HG03571 (cell line): ENCODE results near the gene KANSL1.

ENCODE experiments used
- ATAC-seq: cut with Tn5 transposase; IDR thresholded peaks from one replicate; pipeline ENCODE4 v1.9.1; 2021; ENCODE audit not compliant: unreplicated experiment

KANSL1 gene

DNA sequence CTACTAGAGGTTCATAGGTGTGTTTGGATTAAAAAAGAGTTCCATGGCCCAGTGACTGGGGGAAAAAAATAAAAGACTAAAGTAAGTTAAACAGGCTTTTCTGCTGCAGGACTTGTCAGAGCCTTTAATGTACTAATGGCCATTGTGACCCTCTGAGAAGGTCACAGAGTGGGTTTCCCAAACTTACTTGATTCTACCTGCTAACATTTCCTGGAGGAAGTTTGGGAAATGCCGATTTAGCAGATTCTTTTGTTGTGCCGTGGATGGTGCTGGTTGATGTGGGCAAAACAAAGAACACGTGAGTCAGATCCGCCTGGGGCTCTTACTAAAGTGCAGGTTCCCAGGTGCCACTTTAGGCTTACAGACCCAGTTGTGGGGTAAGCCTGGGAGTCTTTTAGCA, 207.8 kb downstream of the KANSL1 start:
- no peak for ATAC-seq

DNA sequence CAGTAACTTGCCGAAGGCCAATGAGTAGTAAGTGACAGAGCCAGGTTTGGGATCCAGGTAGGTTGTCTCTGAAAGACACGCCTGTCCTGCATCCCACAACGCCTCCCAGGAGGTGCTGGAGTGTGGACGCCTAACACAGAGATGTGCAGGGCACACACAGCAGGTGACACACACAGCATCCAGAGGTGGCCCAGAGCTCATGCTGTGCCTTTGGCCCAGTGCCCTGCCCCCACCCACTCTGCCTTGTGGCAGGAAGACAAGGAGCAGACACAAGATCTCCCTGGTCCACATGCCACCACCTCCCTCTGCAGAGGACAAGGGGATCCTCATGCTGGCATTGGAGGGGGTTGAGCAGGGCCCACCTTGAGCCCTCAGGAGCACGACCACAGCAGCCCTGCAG, 208.9 kb downstream of the KANSL1 start:
- no peak for ATAC-seq

DNA sequence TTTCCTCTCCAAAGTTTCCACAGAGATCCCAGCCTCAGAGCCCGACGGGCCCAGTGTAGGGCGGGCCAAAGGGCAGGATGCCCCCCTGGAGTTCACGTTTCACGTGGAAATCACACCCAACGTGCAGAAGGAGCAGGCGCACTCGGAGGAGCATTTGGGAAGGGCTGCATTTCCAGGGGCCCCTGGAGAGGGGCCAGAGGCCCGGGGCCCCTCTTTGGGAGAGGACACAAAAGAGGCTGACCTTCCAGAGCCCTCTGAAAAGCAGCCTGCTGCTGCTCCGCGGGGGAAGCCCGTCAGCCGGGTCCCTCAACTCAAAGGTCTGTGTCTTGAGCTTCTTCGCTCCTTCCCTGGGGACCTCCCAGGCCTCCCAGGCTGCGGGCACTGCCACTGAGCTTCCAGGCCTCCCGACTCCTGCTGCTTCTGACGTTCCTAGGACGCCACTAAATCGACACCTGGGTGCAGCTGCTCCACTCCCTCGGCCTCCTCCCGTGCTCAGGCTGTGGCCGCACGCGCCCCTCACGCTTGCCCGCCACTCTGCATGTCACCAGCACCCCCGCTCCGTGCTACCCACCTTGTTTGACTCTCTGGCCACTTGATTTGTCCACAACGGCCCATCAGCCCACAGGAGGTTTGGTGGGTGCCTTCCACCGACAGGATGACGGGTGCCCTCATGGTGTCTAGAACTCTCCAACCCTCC, 209.5 kb downstream of the KANSL1 start:
- ATAC-seq: no peak

DNA sequence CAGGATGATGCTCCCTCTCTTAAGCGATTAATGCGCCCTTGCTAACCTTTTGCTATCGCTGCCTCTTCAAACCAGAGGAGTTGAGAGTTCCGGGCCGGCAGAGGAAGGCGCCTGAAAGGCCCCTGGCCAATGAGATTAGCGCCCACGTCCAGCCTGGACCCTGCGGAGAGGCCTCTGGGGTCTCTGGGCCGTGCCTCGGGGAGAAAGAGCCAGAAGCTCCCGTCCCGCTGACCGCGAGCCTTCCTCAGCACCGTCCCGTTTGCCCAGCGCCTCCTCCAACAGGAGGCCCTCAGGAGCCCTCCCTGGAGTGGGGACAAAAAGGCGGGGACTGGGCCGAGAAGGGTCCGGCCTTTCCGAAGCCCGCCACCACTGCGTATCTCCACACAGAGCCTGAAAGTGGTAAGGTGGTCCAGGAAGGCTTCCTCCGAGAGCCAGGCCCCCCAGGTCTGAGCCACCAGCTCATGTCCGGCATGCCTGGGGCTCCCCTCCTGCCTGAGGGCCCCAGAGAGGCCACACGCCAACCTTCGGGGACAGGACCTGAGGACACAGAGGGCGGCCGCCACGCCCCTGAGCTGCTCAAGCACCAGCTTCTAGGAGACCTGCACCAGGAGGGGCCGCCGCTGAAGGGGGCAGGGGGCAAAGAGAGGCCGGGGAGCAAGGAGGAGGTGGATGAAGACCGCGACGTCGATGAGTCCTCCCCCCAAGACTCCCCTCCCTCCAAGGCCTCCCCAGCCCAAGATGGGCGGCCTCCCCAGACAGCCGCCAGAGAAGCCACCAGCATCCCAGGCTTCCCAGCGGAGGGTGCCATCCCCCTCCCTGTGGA, 210.2 kb downstream of the KANSL1 start:
- ATAC-seq: no peak

DNA sequence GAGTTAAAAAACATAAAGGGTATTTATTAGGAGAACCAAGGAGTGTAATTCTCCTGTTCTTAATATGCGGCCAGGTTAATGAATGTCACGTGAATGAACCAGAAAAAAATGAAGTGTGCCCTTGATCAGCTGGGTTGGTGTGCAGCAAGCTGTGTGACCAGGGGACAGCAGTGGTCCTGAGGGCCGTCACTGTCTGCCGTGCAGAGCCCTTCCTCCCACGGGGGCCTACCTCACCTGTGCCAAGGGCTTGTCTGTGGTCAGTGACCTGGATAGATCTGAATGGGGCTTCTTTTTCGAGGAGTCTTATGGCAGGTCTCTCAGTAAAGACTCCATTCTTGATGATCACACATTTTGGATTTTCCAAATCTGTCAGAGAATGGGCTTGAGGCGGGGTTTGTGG, 211.9 kb downstream of the KANSL1 start:
- no peak for ATAC-seq

DNA sequence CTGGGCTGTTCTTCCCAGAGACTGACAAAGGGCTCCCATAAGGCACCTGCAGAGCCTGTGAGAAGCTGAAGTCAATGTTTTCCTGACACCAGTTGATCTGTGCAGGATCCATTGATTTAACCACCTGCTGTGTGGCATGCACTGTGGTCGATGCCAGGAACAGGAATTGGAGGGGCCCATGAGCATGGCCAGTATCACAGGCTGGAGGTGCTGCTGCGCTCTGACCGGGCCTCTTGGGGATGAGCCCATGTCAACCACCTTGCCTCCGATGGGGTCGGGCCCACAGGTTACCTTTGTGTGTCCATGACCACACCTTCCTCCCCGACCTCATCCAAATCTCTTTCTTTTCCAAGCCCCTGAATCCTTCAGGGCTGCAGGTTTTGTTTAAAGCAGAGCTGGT, 212.4 kb downstream of the KANSL1 start:
- no peak for ATAC-seq
